Measurements from ENCODE around the gene FAAP100.
"Not testable (repeated sequence)": the region's sequence is repeated elsewhere in the genome, so short reads cannot be mapped to it uniquely, and the experiment has no call there.

The FAAP100 gene

GRCh38 chr17:81536299-81537290 lies 15.6 kb downstream of the FAAP100 start:
- no peak for DNase-seq

- no peak for DNase-seq
Observed at GRCh38 chr17:81535480-81536298, 16.5 kb downstream of the FAAP100 start.

DNA sequence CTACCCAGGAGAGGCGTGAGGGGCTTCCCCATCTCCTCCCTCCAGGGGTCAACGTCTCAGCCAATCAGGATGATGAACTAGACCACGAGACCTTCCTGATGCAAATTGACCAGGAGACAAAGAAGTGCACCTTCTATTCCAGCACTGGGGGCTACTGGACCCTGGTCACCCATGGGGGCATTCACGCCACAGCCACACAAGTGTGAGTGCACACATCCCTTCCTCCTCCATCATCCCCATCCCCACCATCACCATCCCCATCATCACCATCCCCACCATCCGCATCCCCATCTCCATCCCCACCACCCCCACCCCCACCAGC lies 17.2 kb downstream of the FAAP100 start:
- no peak for DNase-seq

GRCh38 chr17:81534157-81535006 lies 17.8 kb downstream of the FAAP100 start:
- no peak for DNase-seq

DNA sequence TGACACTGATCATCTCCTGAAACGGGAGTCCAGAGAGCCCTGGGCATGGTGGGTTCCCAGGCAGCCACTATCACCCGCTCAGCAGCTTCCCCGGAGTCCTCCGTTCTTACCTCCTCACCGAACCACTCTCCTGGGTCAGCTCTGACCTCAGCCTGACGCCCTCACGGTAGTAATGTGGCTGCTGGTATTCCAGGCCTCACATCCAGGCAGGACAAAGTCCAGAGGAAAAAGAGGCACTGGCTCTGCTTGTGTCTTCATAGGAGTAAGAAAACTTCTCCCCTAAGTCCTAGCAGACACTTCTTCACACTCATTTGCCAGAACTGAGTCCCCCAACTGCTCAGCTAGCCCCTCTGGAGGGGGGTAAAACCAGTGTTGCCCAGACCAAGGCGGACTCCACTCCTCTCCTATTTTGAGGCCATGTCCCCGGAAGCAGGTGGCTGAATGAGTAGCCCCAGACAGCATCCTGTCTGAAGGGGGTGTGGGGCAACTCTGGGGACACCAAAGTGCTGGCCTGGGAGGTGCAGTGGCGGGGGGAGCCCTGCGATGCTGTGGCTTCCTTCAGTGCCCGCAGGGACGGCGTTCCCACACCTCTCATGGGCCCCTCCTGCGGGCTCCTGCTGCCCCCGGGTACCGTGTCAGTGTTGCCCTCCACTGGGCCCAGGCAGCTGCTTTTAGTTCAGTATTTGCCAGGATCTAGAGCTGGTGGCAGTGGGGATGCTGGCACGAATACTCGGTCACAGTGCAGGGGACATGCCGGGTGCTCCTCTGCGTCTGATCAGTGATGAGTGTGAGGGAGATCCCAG lies 18.6 kb downstream of the FAAP100 start:
- no peak for DNase-seq

- no peak for DNase-seq
Observed at GRCh38 chr17:81532490-81533287, 19.5 kb downstream of the FAAP100 start.

GRCh38 chr17:81531998-81532404 lies 20.2 kb downstream of the FAAP100 start:
- not testable (repeated sequence) for DNase-seq

DNA sequence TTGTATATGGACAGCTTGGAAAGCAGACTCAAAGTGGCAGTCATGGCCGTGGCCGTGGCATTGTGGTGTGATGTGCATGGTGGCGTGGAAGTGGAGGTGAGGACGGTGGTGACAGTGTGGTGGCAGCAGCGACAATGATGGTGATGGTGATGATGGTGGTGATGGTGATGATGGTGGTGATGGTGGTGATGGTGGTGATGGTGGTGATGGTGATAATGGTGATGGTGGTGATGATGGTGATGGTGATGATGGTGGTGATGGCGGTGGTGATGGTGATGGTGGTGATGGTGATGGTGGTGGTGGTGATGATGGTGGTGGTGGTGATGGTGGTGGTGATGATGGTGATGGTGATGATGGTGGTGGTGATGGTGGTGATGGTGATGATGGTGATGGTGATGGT lies 21.1 kb downstream of the FAAP100 start:
- DNase-seq: not testable (repeated sequence)

DNA sequence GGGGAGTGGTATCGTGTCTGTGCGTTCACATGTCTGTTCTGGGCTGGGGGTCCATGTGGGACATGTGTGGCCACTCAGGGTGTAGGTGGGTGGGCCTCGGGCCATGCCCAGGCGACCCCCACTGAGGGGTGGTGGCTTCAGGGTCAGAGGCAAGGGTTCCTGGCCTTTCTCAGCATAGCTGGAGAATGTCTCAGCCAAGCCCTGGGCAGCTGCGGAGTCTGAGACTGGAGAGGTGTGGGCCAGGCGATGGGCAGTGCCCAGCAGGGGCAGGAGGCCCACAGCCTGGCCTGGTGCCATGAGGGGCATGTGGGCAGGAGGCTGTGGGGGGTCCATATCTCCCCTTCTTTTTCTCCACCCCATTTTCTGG lies 22.7 kb downstream of the FAAP100 start:
- DNase-seq: no peak

- DNase-seq: no peak
Observed at GRCh38 chr17:81528651-81529436, 23.3 kb downstream of the FAAP100 start.

- no peak for DNase-seq
Observed at GRCh38 chr17:81528384-81528650, 23.8 kb downstream of the FAAP100 start.

- no peak for DNase-seq
Observed at GRCh38 chr17:81527591-81528383, 24.4 kb downstream of the FAAP100 start, which contains the start of gene FSCN2. Gene FSCN2, plus strand, starts transcription at chr17:81528377. Its CDS starts 155 bp downstream, at chr17:81528532.

DNA sequence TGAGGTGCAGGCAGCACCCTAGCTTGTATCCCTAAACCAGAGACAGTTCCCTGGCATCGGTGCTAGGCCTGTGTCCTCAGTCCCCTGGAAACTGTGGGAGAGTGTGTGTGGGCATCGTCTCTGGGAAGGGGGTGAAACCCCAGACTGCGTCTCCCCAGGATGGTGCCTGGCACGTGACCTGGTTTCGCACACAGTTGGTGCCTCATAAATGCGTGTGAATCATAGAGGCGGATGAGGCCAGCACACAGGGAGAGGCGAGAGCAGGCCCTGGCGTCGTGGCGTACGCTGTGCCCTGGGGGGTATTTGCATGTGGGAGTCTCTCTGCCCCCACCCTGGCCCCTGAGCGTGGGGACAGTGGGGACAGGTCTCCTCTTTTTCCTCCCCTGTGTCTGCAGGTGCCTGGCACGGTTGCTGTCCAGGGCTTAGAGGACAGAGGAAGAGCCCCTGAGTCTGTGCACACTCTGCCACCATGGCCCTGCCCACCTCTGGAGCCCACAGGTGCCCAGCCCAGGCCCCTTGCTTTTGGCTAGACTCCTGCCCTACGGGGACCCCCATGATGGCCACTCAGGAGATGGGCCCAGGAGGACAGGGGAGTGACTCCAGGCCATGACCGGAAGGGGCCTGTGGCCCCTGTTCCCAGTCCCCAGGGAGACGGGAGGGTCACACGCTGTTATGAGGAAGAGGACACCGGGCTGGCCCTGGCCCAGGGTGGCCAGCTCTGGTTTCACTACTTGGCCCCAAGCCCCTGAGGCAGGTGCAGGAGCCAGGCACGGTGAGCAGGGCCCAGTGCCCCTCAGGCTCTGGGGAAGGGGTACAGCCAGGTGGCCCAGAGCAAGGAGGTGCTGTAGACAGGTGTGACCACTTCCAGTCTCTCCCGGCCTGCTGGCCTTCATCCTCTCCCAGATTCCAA lies 25.2 kb downstream of the FAAP100 start:
- DNase-seq: no peak

GRCh38 chr17:81524865-81525159 lies 27.3 kb downstream of the FAAP100 start:
- DNase-seq: no peak

DNA sequence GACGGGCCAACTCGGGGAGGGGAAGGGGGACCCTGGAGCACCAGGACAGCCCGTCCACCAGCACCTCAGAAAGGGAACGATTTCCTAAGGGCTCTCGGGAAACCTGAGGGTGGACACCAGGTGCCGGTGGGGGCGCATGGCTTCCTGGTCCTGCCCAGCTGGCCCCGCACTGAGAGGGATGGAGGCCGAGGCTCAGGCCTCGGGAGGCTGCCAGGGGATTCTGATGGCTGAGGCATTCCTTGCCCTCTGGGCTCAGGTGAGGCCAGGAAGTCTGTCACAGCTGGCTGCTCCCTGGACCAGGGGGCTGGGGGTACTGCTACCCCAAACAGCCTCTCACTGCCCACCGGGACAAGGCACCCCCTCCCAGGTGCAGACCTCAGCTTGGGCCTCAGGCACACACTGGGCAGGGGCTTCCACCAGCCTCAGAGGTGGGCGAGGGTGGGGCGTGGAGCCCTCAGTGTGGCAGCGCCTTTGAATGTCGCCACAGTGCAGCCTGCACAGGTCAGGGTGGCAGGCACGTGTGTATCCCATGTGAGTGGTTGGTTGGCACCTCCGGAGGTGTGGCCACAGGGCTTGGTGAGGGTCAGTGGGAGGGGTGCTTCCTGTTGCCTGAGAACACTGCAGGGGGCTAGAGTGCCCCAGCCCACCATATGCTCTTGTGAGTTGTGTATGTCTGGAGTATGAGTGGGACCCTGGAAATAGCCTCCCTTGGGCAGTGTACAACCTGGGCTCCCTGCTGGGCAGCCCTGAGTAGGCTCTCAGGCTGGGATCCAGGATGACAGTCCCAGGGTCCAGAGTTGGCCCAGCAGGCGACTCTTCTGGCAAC lies 27.9 kb downstream of the FAAP100 start:
- no peak for DNase-seq

DNA sequence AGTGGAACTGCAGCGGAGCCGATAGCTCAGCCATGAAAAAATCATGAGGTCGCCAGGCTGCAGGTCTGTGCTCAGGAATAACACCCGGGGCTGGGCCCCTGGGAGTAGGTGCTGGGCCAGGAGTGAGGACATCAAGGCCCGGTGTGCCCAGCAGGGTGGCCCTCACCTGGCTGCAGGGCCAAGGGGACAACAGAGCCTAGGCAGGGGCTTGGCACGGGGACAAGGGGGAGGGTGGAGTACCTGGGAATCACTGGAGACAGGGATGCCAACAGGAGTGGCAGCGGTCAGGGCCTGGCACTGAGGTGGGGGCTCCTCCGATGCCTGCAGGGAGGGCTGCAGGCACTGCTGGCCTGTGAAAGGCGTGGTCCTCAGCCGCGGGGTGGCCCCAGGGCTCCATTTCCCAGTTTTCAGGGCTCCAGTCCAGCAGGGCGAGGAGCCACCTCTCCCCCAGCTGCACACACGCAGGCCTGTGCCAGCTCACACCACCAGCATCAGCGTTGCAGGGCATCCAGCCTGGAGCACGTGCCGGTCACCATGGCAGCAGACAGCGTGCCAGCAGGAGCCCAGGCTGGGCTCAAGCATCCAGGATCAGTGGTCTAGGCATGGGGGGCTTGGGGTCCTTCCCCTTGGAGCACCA lies 28.6 kb downstream of the FAAP100 start:
- no peak for DNase-seq

All from NCI-H1436 treated with DMSO at 0.1 percent for 48 hours (cell line).